ENCODE measurements around the gene PLCL1. TPM values are rescaled to one million over a fixed set of nuclear protein-coding genes. Genes with fewer than 3 reads are reported as not detected.

The PLCL1 gene
- total RNA-seq, 1 experiment from 2014 or later = 0.06 TPM

GRCh38 chr2:198113316-198113715, 308.9 kb downstream of the PLCL1 start:
- DNase-seq (ENCODE audit: low read depth) = no peak

DNA sequence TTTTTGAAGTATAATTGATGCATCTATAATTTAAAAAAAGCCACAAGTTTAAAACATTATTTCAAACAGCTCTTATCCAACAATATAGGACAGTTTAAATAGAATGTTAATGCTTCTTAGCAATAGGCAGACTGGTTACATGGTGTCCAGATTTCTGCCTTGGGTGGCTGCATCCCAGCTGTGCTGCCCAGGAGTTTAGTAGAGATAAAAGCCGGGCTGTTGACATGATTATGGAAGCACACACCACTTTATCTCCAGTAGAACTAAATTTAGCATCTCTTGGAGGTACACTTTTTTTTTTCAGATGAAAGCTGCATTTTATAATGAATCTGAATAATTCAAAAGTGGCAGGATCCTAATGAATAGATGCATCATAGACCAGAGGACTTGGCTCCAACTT, 309.7 kb downstream of the PLCL1 start:
- no peak for DNase-seq (ENCODE audit: low read depth)

GRCh38 chr2:198115201-198115600, 310.8 kb downstream of the PLCL1 start:
- DNase-seq (ENCODE audit: low read depth) = no peak

- no peak for DNase-seq (ENCODE audit: low read depth)
Observed at GRCh38 chr2:198116756-198117155, 312.4 kb downstream of the PLCL1 start.

GRCh38 chr2:198117406-198118041, 313.1 kb downstream of the PLCL1 start:
- DNase-seq (ENCODE audit: low read depth) = no peak

DNA sequence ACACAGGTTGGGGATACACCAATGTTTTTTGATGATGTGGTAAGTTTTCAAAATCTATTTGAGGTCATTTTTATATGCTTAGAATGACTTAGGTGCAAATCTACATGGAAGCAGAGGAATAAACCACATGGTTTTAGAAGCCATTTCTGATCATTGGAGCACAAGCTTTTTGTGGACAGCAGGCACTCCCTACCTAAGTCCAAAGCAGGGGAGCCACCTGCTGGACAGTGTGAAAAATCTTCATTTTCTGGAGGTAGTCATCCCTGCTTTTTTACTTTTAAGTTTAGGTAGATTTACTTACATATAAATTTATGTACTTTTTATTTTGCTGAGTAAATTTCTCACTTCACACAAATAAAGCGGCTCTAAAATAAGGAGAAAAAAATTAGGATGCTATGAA, 323.2 kb downstream of the PLCL1 start:
- DNase-seq (ENCODE audit: low read depth) = peak; percentile 36

GRCh38 chr2:198129609-198130008, 325.2 kb downstream of the PLCL1 start:
- no peak for DNase-seq (ENCODE audit: low read depth)

DNA sequence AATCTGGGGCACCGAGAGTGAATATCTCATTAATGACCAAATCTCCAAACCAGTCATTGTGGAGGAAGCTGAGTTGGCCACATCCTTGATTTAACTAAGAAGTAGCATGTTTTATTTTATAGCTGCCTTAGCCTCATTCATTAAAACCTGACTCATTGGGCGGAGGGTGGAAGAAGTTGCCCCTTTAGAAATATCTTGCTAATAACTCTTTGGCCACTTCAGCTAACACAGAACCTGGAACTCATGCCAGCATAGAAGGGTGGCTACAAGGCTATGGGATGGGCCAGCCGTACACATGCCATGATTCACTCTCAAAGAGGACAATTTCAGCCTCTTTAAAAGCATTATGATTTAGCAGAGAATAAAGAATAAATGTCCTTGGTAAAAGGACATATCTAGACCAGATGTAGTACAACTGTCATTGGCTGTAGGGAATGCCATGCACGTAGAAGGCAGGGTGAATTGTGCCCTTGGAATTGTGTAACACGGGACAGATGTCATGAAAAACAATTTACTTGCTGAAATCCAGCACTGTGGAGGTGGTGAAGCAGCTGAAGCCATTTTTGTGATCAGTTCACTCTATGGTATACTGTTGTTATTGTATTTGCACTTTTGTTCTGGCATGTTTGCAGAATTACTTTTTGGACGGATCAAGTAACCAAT, 330.0 kb downstream of the PLCL1 start:
- DNase-seq (ENCODE audit: low read depth) = no peak

DNA sequence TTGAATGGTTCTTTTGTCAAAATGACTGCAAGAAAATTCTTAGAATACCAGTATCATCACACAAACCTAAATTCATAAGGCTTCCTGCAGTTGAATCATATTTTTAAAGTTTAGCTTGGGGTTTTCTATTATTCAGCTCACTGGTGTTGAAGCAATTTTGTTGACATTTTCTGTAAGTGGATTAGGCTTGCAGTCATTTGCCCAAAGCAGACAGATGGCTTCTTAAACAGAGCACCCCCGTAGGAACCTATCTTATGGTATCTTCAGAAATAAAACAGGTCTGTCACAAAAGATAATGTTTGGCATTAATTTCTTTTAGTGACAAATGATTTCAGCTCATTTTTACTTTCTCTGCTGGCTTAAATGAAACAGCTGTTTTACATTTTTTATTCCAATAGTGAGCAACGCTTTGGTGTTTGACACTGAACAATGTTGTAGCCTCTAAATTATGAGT, 331.1 kb downstream of the PLCL1 start:
- no peak for DNase-seq (ENCODE audit: low read depth)

GRCh38 chr2:198136142-198136541, 331.7 kb downstream of the PLCL1 start:
- no peak for DNase-seq (ENCODE audit: low read depth)

DNA sequence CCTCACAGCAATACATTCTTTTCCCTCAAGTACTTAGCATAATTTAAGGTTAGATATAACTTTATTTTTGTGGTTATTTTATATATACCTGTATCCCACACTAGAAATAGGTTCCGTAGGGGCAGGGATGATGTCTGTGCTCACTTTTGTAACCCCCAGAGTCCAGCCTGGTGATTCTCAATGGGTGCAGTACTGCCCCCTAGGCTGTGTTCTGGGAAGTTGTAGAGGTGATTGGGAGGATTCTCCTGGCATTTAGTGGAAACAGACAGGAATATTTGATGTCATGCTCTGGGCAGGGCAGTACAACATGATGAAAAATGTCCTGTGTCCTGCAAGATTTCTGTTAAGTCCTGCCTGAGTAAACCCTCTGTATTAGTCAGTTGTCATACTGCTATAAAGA, 333.3 kb downstream of the PLCL1 start:
- no peak for DNase-seq (ENCODE audit: low read depth)

DNA sequence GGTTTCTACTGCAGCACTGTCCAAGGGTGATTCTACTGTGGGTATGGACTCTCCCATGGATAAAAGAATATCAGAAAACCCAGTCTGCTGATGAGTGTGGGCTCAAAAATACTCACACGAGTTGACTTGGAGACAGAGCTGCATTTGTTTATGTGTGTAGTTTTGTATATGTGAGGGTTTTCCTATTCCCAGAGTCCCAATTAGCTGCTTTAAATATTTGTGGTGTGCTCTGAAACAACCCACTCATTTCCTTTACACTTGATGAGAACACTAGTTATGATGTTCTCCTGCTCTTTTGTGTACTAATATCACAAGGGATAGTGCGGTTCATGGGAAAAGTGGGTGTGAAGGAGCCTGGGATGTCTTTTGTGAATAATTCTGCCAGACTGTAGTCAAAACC, 337.3 kb downstream of the PLCL1 start:
- DNase-seq (ENCODE audit: low read depth) = no peak

GRCh38 chr2:198143156-198143555, 338.8 kb downstream of the PLCL1 start:
- no peak for DNase-seq (ENCODE audit: low read depth)

GRCh38 chr2:198143793-198144192, 339.4 kb downstream of the PLCL1 start:
- no peak for DNase-seq (ENCODE audit: low read depth)

- DNase-seq (ENCODE audit: low read depth) = no peak
Observed at GRCh38 chr2:198144660-198145059, 340.3 kb downstream of the PLCL1 start.

DNA sequence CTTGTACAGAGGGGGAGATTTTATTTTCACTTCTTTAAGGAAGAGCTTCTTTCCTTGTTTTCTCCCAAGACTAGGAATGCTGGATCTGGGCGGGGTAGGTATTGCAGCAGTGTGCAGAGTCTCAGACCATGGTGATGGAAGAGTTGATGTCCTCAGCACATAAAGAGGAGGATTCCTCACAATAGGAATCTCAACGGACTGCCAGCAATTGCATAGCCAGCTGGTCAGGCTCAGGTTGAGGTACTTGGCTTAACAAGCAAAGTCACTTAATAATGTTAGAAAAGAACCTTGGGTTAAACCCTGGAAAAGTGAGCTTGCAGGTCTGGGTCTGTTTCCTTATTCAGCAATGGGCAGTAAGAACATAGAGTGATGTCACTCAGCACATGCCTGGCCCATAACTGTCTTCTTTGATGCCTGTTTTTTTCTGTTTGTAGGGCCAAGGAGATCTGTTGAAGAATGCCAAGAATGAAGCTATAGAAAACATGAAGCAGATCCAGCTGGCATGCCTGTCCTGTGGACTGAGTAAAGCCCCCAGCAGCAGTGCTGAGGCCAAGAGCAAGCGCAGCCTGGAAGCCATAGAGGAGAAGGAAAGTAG, 342.1 kb downstream of the PLCL1 start:
- no peak for DNase-seq (ENCODE audit: low read depth)

DNA sequence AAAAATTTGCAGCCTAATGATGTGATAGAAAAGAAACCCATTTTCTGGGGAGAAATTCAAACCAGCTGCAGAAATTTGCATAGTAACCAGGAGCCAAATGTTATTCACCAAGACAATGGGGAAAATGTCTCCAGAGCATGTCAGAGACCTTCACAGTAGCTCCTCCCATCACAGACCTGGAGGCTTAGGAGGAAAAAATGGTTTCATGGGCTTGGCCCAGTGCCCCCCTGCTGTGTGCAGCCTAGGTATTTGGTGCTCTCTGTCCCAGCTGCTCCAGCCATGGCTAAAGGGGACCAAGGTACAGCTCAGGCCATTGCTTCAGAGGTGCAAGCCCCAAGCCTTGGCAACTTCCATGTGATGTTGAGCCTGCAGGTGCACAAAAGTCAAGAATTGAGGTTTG, 352.9 kb downstream of the PLCL1 start:
- no peak for DNase-seq (ENCODE audit: low read depth)

DNA sequence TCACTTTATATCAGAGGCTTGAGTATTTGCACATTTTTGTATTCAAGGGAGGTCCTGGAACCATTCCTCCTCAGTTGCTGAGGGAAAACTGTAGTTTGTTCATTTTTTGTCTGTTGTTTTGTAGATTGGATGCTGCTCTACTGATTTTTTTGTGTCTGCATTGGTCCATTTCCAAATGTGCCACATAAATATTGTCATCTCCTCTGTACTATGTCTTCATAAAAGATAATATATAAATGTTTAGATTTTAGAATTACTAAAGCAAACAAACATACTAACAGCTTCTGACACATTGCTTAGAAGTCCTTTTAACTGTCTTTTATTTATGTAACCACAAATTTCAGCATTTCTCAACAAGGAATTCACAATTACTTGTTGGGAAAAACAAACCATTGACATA, 356.8 kb downstream of the PLCL1 start:
- DNase-seq (ENCODE audit: low read depth) = no peak

GRCh38 chr2:198162276-198162675, 357.9 kb downstream of the PLCL1 start:
- DNase-seq (ENCODE audit: low read depth) = no peak

GRCh38 chr2:198164843-198165242, 360.4 kb downstream of the PLCL1 start:
- DNase-seq (ENCODE audit: low read depth) = no peak

- DNase-seq (ENCODE audit: low read depth) = no peak
Observed at GRCh38 chr2:198165289-198165688, 360.9 kb downstream of the PLCL1 start.

DNA sequence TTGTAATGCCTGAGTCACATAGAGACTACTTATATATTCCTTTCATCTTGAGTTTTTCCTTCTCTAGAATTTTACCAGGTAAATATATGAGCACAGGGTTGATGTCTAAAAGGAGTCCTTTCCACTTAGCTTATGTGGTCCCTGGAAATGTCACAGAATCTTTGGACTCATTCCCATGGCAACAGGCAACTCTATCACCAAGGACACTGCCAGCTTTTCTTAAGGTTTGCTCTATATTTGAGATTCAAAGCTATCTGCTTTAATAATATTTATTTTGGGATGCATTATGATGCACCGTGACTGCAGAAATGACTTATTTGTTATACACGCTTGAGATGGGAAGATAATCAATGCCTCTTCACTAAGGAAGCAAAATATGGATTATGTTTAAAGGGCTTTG, 363.0 kb downstream of the PLCL1 start:
- DNase-seq (ENCODE audit: low read depth) = no peak

DNA sequence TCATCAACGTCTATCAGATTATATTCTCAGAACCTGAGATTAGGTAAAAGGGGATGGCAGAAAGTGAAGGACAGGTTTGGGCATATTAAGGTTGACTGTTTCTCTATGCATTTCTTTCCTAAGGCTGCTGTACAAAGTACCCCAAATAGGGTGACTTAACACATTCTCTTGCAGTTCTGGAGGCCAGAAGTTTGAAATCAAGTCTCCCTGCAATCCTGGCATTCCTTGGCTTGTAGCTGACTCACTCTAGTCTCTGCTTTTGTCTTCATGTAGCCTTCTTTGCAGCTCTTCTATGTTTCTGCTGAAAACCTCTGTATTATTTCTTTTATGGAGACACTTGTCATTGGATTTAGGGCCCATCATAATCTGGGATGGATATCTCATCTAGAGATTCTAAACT, 364.3 kb downstream of the PLCL1 start:
- no peak for DNase-seq (ENCODE audit: low read depth)

All from LHCN-M2 (cell line).